B cell (primary cell): Measurements from ENCODE around the gene KRTAP10-9.

Experiments used
- EZH2 ChIP-seq: IDR thresholded peaks from 2 replicates; pipeline ENCODE4 v1.6.1; 2012; ENCODE audit warnings: borderline replicate concordance, low read depth, mild to moderate bottlenecking, moderate library complexity, low read length; ENCODE audit not compliant: insufficient read depth, poor library complexity, severe bottlenecking
- TF ChIP-seq, protein P1 (sequence below): fragments of 200-600 bp; IDR thresholded peaks from one replicate; pipeline ENCODE4 v1.8.0; 2022; ENCODE audit warnings: antibody characterized with exemption, mild to moderate bottlenecking

DNA sequence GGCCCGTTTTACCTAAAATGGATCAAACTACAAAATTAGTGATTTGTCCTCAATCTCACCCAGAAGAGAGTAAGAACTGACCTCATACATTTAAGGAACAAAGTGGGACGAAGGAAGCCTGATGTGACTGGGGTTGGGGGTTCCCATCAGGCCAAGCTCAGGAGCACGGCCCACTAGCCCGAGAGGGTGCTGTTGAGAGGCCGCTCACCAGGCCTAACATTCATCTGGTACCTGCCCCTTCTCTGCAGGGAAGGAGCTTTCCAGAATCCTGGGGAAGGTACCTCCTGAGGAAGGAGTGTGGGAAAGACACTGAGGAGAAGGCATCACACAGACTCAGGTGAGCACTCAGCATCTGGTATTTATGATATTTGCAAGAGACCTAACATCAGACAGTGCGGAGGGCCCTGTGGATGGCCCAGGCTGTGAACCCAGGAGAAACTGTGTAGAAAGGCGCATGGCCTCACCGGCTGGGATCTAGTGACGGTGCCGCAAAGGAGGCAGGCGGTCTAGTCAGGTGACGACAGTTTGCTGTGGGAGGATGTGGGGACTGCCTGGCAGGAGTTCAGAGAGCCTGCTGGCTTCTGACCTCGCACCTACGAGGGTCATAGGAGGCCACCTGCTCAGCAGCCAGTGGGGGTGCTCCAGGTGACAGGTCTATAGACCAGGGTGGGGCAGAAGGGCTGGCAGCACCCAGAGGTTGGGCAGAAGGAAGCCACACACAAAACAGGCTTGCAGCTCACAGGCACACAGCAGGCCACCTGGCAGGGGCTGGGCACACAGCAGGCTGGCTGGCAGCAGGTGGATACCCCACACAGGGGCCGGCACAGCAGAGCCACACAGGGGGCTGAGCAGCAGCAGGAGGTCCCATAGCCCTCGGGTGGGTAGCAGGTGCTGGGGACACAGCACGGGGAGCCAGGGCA is 27.0 kb downstream of the KRTAP10-9 start:
- TF ChIP-seq, protein P1, sequence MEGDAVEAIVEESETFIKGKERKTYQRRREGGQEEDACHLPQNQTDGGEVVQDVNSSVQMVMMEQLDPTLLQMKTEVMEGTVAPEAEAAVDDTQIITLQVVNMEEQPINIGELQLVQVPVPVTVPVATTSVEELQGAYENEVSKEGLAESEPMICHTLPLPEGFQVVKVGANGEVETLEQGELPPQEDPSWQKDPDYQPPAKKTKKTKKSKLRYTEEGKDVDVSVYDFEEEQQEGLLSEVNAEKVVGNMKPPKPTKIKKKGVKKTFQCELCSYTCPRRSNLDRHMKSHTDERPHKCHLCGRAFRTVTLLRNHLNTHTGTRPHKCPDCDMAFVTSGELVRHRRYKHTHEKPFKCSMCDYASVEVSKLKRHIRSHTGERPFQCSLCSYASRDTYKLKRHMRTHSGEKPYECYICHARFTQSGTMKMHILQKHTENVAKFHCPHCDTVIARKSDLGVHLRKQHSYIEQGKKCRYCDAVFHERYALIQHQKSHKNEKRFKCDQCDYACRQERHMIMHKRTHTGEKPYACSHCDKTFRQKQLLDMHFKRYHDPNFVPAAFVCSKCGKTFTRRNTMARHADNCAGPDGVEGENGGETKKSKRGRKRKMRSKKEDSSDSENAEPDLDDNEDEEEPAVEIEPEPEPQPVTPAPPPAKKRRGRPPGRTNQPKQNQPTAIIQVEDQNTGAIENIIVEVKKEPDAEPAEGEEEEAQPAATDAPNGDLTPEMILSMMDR, result no peak
- TF ChIP-seq EZH2, result no peak
